NCI-H748 (cell line): ENCODE measurements around the gene PDS5A.
"Not testable (repeated sequence)": the region's sequence is repeated elsewhere in the genome, so short reads cannot be mapped to it uniquely, and the experiment has no call there.

ENCODE experiments used
- DNase-seq: peaks from one replicate; lab custom pipeline; 2025; ENCODE audit not compliant: unreplicated experiment; lab: John Stamatoyannopoulos, UW

The PDS5A gene

DNA sequence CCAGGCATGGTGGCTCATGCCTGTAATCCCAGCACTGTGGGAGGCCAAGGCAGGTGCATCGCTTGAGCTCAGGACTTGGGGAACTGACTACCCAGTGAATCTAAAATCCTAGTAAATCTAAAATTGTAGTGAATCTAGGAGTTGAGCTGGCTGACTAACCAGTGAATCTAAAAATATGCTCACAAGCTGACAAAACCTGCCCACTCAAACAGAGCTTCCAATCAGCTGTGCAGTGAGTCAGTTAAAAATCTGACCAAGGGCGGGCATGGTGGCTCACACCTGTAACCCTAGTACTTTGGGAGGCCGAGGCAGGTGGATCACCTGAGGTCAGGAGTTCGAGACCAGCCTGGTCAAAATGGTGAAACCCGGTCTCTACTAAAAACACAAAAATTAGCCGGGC lies 72.7 kb downstream of the PDS5A start:
- not testable (repeated sequence) for DNase-seq

DNA sequence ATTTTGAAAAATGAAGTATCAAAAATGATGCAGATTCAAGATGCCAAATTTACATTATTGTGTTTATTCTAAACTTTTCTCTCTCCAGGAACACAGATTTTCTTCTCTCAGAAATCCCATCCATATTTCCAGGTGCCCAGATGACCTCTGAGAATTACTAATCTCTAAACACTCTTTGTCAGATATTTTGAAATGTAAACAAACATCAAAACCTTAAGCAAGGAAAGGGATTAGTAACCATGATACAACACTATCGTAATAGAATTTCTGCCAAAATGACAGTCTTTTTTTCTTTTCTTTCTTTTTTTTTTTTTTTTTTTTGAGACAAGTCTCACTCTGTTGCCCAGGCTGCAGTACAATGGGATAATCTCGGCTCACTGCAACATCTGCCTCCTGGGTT lies 76.7 kb downstream of the PDS5A start:
- no peak for DNase-seq

DNA sequence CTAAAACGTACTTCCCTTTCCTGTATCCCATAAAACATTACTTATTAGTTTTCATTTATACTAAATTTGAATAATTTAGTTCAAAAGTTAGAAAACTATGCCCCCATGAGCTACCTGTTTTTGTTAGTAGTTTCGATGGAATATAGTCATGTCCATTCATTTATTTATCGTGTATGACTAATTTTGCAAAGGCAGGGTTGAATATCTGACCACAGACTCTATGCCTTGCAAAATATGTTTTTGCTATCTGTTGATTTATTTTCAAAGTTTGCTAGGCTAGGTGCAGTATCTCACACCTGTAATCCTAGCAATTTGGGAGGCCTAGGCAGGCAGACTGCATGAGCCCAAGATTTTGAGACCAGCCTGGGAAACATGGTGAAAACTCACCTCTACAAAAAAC lies 78.4 kb downstream of the PDS5A start:
- DNase-seq: no peak

DNA sequence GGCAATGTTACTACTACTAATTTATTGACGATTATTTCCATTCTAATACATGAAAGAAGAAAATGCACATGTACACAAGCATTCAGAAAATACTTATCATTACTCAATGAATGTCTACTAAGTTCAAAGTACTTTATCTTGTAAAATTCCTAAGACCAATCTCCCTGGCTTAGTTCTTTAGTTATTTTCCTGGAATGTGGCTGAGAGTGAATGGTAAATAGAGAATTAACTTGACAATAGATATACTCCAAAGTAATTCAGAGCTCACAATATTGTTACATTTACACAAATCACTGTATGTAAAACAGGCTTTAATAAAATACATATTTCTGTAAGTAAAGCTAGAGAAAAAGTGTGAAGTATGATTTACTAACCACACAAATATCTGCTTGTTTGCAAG lies 79.7 kb downstream of the PDS5A start:
- DNase-seq: no peak

DNA sequence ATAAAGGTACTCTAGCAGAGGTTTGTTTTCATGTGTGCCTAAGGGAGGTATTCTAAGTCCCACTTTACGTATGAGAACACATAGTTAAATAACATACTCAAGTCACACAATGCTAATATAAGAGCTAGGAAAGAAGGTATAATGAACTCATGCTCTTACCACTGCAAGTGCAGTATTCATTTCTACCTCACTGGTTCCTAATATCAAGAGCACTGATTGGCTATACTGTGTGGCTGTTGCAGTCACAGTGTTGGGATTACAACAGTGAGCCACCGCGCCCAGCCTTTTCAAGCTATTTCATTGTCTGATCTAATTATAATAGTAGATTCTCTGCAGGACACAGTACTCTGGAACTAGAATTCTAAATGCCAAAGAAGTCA lies 84.0 kb downstream of the PDS5A start:
- DNase-seq: no peak

DNA sequence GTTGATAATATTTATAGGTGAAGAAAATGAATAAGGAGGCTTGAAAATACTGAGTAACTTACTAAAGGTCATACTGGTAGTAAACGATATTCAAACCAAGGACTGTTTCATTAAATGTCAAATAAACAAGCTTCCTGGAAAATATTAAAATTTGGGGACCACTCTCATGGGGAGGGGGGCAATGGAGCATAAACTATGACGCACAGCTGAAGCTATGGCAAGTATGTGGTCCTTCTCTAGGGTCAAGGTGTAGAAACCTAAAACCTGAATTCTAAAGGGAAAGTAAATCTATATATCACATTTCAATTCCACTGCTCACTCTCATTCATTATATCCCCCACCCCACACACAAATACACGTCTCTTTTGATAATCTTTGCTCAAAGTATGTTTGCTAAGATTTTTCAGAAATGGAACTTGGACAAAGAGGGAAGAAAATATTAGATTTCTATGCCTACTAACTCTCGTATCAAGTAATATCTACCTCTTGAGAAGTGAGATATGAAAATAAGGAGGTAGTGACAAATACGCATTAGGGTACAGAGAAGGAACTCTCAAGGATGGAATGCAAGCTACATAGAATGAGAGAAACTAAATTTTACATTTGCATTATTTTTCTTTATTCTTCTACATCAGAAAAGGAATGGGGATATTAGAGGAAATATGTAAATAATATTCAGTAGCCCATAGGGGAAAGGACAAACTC lies 84.6 kb downstream of the PDS5A start:
- DNase-seq: no peak

DNA sequence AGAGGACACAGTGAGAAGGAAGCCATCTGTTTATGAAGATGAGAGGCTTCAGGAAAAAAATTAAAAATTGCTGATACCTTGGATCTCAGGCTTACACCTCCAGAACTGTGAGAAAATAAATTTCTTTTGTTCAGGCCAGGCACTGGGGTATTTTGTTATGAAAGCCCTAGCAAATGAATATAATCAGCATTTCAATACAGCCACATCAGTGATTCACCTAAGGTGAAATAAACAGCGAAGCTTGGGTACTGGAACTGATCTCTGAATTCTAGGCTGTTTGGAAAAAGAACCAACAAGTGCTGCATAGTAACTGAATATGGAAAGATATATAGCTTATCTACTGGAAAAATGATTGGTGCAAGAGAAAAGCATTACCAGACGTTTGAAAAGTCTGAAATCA lies 88.5 kb downstream of the PDS5A start:
- DNase-seq: no peak

DNA sequence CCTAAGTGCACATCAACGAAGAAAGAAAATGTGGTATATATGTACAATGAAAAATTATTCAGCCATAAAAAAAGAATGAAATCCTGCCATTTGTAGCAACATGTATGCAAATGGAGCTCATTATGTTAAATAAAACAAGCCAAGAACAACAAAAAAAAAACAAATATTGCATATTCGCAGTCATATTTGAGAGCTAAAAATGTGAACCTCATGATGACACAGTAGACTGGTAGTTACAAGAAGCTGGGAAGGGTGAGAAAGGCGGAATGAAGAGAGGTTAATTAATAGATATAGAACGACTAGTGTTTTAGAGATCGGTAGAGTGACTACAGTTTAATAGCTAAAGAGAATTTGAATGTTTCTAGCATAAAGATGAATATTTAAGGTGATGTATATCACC lies 89.2 kb downstream of the PDS5A start:
- no peak for DNase-seq

DNA sequence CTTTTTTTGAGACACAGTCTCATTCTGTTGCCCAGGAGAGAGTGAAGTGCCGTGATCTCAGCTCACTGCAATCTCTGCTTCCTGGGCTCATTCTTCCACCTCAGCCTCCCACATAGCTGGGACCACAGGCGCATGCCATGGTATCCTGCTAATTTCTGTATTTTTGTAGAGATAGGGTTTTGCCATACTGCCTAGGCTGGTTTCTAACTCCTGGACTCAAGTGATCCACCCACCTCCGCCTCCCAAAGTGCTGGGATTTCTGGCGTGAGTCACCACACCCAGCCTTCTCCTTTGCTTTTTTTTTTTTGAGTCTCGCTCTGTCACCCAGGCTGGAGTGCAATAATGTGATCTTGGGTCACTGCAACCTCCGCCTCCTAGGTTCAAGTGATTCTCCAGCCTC lies 94.1 kb downstream of the PDS5A start:
- no peak for DNase-seq

DNA sequence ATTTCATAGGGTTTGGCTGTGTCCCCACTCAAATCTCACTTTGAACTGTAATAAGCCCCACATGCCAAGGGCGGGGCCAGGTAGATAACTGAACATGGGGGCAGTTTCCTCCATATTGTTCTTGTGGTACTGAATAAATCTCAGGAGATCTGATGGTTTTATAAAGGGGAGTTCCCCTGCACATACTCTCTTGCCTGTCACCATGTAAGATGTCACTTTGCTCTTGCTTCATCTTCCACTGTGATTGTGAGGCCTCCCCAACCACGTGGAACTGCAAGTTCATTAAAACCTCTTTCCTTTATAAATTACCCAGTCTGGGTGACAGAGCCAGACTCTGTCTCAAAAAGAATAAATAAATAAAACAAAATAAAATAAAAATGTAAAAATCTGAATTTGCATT lies 95.9 kb downstream of the PDS5A start:
- DNase-seq: no peak

DNA sequence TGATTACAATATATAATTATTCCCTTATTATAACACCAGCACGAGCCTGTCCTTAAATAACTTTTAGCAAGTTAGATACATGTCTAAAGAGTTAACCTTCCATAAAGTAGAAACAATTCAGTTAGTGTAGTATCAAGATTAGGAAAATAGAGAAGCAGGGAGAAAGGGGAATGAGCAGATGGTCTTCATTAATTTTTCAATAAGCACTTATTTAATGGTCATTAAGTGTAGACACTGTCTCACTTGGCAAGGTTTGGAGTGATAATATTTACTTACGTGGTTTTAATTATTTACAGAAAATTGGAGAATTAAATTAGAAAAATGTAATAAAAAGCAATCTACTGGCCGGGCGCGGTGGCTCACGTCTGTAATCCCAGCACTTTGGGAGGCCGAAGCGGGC lies 99.7 kb downstream of the PDS5A start:
- no peak for DNase-seq

DNA sequence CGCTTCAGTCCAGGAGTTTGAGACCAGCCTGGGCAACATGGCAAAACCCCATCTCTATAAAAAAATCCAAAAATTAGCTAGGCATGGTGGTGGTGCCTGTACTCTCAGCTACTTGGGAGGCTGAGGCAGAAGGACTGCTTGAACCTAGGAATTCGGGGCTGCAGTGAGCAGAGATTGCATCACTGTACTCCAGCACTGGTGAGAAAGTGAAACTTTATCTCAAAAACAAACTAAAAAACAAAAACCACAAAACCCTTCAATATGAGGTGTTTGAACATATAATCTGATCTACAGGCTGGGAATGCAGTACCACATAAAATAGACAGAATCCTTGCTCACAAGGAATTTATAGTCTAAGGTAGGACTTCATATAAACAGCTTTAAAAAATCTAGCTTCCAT lies 103.9 kb downstream of the PDS5A start:
- no peak for DNase-seq

DNA sequence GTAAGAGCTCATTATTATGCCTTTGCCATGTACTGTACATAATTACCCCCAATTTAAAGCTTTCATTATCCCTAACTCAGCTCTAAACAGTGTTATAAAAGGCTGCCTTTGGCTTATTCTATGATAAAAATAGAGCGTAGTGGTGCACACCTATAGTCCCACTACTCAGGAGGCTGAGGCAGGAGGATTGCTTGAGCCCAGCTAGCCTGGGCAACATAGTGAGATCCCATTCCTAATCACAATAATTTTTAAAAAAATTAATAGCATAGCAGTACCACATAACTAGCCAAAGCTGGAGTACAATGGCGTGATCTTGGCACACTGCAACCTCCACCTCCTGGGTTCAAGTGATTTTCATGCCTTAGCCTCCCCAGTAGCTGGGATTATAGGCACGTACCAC lies 112.4 kb downstream of the PDS5A start:
- DNase-seq: no peak

DNA sequence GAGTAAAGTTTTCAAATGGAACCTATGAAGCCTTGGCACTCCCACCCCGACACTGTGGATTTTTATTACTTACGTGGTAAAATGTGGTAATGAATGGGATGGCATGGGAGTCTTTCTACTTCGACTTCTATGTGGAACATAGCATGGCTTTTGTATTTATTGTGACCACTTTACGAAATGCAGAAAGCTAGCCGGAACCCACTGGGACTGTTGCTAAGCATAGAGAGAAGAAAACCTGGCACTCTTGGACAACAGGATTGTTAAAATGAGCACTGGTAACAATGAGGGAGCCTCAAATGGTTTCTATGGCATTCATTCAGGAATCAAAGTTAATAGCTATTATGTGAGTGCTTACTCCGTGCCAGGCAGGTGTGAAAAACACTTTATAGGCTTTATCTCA lies 113.3 kb downstream of the PDS5A start:
- no peak for DNase-seq

DNA sequence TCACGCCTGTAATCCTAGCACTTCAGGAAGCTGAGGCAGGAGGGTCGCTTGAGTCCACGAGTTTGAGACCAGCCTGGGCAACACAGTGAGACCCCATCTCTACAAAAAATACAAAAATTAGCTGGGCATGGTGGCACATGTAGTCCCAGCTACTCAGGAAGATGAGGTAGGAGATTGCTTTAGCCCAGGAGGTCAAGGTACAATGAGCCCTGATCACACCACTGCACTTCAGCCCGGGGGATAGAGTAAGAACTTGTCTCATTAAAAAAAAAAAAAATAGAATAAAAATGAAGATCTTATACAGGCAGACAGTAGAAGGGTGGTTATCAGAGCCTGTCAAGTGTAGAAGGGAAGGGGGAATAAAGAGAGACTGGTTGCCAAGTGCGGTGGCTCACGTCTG lies 116.9 kb downstream of the PDS5A start:
- DNase-seq: no peak

DNA sequence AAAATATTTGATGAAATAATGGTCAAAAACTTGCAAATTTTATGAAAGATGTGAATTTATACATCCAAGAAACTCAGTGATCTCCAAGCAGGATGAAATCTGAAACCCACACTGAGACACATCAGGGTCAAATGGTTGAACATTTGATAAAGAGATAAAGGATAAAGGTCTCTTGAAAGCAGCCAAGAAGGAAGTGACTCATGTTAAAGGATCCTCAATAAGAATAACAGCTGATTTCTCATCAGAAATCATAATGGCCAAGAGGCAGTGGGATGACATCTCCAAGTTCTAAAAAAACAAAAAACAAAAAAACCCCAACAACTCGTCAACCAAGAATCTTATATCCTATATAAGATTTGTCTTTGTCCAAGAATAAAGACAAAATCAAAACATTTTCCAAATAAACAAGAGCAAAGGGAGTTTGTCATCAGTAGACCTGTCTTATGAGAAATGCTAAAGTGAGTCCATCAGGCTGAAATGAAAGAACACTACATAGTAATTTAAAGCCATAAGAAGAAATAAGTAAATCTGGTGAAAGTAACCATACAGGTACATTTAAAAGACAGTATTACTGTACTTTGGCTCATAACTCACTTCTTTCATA lies 121.7 kb downstream of the PDS5A start:
- no peak for DNase-seq

DNA sequence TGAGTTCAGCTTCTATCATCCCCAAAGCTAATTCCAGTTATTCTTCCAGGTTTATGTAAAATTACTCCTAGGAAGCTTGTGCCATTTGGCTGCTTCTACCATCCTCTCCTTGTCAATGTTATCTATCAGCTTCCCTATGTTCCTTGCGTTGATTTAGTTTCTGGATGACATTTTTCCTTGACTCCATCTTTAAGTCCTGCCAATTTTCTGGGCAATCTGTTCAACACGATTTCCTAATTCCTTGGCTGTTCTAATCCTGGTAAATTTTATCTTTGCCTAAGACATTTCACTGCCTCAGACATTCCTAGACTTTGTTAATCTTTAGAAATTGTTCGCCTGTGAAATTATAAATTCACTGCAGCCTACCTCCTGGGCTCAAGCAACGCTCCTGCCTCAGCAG lies 125.1 kb downstream of the PDS5A start:
- DNase-seq: no peak

DNA sequence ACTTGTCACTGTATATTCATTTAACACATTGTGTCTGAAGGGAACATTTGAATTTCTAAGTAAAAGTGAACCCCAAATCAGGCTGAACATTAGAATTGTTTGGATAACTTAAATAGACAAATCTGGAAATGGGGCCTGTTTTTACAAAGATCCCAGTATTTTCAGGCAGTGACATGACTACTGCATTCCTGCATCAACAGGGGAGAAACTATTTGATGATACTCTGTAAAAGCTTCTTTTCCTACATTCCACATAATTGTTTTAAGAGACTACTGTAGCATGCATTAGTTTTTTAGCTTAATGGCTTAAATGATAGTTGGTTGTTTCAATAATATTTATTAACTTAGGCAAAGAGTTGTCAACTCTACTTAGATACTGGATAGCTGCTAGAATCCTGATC lies 127.0 kb downstream of the PDS5A start:
- no peak for DNase-seq

DNA sequence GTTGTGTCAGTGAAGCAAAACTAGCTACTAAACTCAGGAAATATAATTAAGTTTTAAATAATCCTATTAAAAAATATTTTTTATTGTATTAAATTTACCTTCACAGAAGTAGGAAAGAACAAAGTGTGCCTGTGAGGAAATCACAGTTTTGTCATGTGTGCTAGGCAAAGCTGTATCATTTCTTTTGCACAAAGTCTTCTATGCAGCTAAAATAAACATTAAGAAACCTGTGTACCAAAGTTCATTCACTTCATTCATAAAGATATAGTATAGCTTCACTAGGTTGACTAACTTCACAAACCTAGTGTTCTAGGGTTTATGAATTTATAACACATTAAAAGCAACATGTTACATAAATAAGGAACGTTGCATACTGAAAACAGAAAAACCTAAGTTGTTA lies 131.0 kb downstream of the PDS5A start:
- no peak for DNase-seq

DNA sequence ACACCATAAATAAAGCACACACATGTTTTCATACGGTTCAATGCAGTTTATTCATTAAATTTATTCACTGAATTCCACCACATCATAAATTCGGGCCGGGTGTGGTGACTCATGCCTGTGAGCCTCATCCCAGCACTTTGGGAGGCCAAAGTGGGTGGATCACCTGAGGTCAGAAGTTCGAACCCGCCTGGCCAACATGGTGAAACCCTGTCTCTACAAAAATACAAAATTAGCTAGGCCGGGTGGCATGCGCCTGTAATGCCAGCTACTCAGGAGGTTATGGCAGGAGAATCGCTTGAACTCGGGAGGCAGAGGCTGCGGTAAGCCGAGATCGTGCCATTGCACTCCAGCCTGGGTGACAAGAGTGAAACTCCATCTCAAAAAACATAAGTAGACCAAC lies 131.6 kb downstream of the PDS5A start:
- no peak for DNase-seq

DNA sequence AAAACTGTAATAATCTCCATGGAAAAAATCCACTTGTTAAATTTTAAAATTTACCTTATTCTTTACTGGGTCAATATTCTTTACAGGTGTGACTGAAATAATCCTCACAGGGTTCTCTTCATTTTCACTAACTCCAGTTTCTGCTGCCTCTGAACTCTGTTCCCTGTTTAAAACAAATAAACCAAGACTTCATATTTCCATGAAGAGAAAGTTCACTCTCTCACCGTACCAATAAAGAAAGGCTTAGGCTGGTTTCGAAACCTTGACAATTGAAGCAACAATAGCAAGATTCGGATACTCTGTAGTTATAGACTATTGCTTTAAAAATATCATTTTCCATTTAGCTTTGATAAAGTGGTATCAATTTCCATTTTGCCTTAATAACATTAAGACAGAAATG lies 135.8 kb downstream of the PDS5A start:
- no peak for DNase-seq

DNA sequence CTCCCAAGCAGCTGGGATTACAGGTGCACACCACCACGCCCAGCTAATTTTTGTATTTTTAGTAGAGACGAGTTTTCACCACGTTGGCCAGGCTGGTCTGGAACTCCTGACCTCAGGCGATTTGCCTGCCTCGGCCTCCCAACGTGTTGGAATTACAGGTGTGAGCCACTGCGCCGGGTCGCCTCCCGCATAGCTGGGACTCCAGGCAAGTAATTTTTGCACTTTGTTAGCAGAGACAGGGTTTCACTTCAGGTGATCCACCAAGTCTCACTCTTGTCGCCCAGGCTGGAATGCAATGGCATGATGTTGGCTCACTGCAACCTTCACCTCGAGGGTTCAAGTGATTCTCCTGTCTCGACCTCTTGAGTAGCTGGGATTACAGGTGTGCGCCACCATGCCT lies 137.2 kb downstream of the PDS5A start:
- not testable (repeated sequence) for DNase-seq

DNA sequence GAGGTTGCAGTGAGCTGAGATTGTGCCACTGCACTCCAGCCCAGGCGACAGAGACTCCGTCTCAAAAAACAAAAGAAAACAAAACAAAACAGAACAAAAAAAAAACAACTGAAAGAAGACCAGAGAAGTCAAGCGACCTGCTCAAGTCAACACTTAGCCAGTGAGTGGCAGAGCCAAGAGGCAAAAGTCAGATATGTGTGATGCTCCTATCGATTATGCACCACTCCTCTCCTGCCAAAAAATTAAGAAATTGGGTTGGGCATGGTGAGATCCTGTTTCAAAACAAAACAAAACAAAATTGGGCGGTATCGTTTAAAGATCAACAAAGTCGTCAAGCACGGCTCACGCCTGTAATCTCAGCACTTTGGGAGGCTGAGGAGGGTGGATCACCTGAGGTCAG lies 137.7 kb downstream of the PDS5A start:
- no peak for DNase-seq
